Muscle of arm (tissue), 12 donors: ENCODE results near the gene CARD19. TPM values are rescaled to one million over a fixed set of nuclear protein-coding genes. Genes with fewer than 3 reads are reported as not detected.
"Not testable (repeated sequence)": the region's sequence is repeated elsewhere in the genome, so short reads cannot be mapped to it uniquely, and the experiment has no call there.

ENCODE experiments used
- DNase-seq: peaks from one replicate; pipeline ENCODE4 v3.0.0-alpha.2; 2013
- polyA plus RNA-seq, 12 donors: library from polyadenylated mRNA; unstranded; fragments of 120-200 nt; gene quantifications; one replicate each; pipeline ENCODE4 v1.2.1, GENCODE V29; 2013; ENCODE audit not compliant: insufficient read length in 12 of 12

The CARD19 gene
- polyA plus RNA-seq, 12 donors = 20.7 to 34.8 (median 25.3) TPM; not detected in 1

GRCh38 chr9:93099551-93100275, 3.7 kb downstream of the CARD19 start:
- no peak for DNase-seq

DNA sequence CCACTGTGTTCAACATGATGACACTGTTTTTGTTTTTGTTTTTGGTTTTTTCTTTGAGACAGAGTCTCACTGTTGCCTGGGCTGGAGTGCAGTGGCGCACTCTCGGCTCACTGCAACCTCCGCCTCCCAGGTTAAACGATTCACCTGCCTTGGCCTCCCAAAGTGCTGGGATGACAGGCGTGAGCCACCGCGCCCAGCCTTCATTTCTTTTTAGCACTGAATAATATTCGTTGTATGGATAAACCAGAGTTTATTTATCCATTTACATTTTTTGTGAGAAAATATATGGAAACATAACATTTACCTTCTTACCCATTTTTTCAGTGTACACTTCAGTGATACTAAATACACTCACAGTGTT, 4.2 kb downstream of the CARD19 start:
- DNase-seq = no peak

DNA sequence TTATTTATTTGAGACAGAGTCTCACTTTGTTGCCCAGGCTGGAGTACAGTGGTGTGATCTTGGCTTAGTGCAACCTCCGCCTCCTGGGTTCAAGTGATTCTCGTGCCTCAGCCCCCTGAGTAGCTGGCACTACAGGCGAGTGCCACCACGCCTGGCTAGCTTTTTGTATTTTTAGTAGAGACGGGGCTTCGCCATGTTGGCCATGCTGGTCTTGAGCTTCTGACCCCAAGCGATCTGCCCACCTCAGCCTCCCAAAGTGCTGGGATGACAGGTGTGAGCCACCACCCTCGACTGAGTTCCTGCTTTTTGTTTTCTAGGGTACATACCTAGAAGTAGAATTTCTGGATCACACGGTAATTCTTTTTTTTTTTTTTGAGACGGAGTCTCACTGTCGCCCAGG, 5.1 kb downstream of the CARD19 start:
- DNase-seq = not testable (repeated sequence)

DNA sequence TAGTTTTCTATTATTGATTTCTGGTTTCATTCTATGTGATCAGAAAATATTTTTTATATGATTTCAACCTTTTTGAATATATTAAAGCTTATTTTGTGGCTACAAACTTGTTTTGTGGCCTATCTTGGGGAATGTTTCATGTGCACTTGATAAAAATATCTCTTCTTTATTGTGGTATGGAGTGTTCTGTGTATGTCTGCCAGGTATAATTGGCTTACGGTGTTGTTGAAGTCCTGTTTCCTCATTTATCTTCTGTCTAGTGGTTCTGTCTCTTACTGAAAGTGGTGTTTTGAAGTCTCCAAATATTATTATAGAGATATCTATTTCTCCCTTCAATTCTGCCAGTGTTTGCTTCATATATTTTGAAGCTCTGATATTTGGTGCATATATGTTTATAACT, 9.6 kb downstream of the CARD19 start:
- DNase-seq = no peak

DNA sequence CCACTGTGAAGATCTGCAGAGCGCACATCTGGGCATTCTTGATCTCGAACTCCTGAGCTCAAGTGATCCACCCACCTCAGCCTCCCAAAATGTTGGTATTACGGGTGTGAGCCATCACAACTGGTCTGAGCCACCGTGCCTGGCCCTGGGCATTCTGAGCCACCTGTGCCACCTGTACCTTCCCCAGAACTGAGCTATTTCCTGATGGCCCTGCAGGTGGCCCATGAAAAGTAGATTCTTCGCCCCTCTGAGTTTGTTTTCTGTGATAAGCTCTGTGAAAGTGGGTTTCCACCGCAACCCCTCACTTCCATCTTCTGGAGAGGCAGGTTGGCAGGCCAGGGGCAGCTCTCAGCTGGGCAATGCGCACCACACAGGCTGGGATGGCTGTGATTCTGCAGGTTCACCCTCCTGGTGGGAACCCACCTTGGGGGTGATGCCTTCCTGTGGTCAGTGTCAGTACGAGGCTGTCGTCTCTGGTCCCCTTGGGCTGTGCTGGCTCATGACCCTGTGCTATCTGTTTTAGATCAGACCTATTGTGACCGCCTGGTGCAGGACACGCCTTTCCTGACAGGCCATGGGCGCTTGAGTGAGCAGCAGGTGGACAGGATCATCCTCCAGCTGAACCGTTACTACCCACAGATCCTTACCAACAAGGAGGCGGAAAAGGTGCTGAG, 11.3 kb downstream of the CARD19 start:
- DNase-seq = no peak

DNA sequence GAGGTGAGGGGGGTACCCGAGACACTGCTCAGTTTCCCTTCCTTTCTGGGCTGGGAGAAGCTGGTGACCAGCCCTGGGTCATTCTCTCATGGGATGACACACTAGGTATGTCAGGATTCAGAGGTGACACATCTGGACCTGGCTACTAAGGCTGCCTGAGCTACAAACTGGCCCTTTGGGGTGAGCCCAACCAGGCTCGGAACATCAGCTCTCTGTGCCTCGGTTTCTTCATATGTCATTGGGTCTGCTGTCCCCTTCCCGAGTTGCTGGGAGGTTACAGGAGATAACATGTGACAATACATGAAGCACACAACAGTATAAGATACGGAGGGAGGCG, 11.8 kb downstream of the CARD19 start:
- no peak for DNase-seq

- no peak for DNase-seq
These were observed 12.4 kb downstream of the CARD19 start for GRCh38 chr9:93108291-93109041.

DNA sequence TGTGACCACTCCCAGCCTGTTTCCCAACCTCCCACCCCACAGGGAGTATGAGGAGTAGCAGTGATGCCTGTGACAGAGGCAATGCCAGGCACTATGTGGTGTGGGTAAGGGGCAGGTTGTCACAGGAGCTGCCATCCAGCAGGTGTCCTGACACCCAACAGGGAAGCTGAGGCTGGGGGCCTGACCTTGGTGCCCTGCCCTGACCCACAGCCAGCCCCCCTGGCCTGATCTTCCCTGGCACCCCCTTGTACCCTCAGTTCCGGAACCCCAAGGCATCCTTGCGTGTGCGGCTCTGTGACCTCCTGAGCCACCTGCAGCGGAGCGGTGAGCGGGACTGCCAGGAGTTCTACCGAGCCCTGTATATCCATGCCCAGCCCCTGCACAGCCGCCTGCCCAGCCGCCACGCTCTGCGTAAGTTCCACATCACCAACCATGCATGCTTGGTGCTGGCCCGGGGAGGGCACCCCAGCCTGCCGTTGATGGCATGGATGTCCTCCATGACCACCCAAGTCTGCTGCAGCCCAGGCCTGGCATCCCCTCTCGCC, 14.4 kb downstream of the CARD19 start:
- DNase-seq = no peak

DNA sequence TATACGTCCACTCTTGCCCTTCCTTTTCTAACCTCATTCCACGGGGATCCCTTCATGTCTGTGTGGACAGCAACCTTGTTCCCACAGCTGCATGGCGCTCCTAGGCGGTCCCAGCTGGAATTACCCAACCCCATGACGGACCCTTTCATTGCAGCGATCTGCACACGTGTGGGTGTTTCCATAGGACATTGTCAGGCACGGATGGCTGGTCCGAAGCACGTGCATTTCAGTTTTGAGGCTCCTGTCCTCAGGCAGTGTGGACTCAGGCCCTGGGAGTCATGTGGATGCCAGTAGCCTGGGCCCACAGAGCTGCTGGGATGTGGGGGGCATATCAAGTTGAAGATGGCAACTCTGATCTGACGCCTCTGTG, 15.0 kb downstream of the CARD19 start:
- no peak for DNase-seq

- DNase-seq = no peak
These were observed 15.5 kb downstream of the CARD19 start for GRCh38 chr9:93111371-93112115.

DNA sequence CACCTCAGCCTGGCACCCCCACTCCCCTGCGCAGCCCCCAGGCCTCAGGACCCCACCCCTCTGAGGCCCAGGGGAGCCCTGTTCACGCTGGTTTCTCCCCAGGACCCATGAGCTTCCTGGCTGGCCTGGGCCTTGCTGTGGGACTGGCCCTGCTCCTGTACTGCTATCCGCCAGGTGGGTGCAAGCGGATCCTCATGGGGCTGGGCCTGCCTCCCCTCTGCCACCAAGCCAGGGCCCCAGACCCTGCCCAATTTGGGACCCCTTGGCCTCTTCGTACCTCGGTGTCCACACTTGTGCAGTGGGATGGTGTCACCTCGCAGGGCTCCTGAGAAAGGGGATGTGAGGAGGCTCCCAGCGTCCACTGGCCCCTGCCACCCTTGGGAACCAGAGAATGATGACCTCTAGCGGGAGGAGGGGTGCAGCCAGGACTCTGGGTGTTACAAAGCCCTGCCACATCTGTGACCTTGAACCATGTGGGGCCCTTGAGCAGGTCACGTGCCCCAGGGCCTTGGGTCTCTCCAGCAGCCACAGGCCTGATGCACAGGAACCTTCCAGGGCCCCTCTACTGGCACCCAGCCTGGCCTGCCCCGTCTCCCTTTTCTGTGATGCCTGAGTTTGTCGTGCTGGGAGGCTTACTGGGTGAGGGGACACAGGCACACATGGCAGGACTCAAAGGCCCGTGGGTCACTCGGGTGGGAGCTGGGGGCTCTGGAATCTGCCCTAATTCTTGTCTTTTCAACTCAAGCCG, 16.3 kb downstream of the CARD19 start:
- DNase-seq = no peak

DNA sequence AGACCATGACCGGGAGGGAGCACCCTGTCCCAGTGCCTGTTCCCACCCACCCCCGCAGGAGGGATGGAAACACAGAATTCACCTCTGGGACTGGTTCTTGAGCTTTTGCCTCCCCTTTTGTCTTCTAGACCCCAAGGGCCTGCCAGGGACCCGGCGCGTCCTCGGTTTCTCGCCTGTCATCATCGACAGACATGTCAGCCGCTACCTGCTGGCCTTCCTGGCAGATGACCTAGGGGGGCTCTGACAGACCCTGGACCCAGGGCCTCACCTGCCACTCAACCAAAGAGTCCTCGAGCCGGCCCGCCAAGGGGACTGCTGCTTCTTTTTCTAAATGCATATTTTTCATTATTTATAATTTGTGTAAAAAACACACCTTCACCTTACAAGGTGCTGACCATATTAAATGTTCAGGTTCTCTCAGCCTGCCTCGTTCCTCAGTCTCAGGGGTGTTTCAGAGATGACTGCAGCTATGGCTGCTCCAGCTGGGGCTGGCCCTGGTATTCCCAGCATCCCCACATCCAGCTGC, 16.9 kb downstream of the CARD19 start:
- DNase-seq = no peak

DNA sequence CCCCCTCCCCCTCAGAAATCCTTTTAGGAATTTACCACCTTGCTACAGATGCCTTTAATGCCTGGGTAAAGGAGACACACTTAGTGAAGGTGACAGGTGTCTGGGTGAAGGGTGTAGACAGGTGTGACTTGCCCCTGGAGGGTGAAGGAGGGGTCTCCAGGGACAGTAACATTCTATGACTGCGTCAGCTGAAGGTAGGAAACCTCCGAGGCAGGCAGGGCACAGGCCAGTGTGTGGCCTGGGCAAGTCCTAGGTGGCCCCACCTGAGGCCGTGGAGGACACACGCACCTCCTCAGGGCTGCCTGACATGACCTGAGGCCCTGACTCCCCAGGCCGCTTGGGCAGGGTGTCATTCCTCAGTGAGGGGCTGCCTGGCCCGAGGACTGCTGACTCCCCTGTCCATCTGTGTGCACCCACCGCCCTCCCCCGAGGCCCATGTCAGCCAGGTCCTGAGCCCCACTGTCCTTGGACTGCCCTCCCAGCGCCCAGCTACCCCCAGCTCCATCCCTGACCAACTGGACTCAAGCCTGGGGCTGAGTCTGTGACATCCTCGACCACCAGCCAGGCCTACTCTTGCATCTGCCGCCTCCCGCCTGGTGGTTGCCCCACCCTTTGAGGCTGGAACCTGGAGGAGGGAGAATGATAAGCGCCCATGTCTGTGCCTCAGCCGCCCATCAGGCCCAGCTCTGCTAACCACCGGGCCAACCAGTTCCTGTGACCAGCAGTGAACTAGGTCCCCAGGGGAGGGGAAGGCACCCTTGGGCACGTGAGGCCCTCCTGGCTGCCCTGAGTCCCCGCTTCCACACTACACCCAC, 18.4 kb downstream of the CARD19 start:
- no peak for DNase-seq

GRCh38 chr9:93114984-93115335, 18.9 kb downstream of the CARD19 start:
- DNase-seq = no peak

DNA sequence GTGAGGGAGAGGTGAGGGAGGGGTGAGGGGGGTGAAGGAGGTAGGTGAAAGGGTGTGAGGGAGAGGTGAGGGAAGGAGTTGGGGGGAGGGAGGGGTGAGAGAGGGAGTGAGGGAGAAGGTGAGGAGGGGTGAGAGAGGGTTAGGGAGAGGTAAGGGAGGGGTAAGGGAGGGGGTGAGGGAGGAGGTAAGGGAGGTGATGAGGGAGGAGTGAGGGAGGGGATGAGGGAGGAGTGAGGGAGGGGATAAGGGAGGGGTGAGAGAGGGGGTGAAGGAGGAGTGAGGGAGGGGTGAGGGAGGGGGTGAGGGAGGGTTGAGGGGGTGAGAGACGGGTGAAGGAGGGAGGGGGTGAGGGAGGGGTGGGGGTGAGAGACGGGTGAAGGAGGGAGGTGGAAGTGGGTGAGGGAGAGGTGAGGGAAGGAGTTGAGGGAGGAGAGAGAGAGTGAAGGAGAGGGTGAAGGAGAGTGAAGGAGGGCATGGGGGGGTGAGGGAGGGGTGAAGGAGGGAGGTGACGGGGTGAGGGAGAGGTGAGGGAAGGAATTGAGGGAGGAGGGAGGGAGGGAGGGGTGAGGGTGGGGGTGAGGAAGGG, 19.6 kb downstream of the CARD19 start:
- no peak for DNase-seq

DNA sequence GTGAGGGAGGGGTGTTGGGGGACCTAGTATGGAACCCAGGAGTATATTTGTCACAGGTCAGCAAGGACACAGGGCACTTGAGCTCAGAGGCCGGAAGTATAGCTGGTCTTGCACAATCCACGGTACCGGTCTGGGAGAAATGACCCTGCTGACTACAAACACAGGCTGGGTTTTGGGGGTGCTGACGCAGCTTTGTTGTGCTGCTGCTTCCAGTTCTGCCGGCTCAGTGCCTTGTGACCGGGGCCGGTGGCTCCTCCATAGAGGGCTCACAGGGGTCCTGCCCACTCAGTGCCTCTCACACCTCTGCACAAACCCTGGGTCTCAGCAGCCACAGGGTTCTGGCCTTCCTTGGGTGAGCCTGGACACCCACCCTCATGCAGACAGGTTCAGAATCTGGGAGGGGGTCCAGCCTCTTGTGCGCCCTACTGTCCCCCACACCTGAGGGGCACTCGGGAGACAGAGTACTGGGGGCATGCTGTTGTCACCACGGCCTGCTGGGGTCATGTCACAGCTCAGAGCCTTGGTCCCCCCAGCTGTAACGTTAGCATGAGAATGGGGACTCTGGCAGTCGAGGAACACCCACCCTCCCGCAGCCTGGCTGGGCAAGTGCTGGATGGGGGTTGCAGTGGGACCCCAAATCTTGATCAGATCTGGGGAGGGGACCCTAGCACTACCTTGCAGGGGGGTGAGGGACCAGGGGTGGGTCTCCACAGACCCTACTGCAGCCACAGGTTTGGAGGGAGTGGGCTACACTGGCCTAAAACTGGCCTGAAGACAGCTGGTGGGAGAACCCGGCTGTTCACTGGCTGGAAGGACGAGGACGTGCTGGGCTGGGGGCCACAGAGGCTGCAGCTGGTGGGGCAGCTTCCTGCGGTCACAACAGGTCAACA, 20.3 kb downstream of the CARD19 start:
- no peak for DNase-seq

GRCh38 chr9:93117521-93117920, 21.5 kb downstream of the CARD19 start:
- not testable (repeated sequence) for DNase-seq

DNA sequence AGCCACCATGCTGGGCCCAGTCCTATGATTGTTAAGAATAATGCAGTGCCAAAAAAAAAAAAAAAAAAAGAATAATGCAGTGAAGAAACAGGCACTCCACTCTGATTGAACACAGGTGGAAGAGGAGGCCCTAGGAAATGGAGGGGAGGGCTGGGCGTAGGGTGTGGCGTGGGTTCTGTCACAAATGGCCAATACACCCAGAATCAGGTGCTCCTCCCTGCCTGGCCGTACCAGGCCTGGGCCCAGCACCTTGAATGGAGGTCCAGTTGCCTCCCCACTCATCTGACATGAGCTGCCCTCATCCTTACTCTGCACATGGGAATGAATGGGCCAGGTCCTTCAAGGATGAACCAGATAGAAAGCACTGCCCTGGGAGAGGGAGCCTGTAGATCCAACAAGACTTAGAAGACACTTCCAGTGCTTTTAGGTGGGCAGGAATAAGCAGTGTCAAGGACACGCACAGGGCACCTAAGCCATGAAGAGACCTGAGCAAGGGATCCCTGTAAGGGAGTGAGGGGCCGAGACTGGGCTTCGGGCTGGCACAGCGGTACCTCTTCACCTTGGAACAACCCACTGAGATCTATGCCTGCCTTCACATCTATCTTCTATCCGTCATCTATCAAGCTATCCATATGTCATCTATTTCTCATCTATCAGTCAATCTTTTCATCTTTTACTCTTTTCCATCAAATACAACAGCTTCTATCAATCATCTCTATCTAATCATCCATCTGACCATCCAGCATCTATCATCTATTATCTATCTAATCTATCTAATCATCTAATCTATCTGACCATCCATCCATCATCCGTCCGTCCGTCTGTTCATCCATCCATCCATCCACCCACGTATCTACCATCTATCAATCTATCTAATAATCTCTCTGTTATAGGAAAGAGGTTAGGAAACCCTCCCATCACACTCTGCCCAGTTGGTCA, 22.2 kb downstream of the CARD19 start:
- no peak for DNase-seq
